ENCODE data around the gene CENPB.

CENPB gene

DNA sequence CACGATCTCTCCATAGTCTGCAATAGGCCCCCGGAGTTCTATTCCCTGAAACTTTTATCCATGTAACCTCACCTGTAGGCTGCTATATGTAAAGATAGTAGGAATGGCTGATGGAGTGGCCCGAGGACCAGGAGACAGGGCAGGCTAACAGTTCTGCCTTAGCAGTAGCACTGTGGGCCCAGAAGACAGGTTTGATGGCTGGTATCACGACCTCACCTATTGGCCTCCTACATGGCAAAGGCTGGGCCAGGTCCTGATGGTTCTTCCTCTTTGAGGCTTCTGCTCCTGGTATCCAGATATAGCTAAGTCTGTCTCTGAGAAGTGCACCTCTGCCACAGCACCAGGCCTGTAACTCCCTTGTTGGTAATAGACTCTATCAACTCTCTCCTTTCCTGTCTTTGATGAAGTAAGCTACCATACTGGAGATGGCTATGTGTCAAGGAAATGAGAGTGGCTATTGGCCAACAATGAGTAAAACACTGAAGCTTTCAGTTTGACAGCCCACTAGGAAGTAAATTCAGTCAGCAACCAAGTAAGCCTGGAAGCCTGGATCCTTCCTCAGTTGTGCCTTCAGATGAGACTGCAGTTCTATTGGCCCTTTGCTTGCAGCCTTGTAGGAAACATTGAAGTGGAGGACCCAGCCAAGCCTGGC lies 11.0 kb downstream of the CENPB start:
- Histone ChIP-seq H2AFZ (no peak overlapping the region), H3K9ac (no peak overlapping the region), H3K4me3 (ENCODE audit: low read depth, low read length) (no peak overlapping the region), H3K27me3 (ENCODE audit: control insufficient read depth, insufficient read depth, low read length) (no peaks in the 10 kb centered on the region), H3K4me1 (peaks cover 8% of the 10 kb centered on the region), H3K79me2 (no peaks in the 10 kb centered on the region), H3K9me3 (ENCODE audit: control insufficient read depth, low read length) (no peaks in the 10 kb centered on the region), H3K27ac (no peak overlapping the region), H3K36me3 (ENCODE audit: control insufficient read depth, insufficient read depth, low read length) (no peaks in the 10 kb centered on the region), H3K4me2 (ENCODE audit: low read length) (no peak overlapping the region)
- TF ChIP-seq, protein P1, sequence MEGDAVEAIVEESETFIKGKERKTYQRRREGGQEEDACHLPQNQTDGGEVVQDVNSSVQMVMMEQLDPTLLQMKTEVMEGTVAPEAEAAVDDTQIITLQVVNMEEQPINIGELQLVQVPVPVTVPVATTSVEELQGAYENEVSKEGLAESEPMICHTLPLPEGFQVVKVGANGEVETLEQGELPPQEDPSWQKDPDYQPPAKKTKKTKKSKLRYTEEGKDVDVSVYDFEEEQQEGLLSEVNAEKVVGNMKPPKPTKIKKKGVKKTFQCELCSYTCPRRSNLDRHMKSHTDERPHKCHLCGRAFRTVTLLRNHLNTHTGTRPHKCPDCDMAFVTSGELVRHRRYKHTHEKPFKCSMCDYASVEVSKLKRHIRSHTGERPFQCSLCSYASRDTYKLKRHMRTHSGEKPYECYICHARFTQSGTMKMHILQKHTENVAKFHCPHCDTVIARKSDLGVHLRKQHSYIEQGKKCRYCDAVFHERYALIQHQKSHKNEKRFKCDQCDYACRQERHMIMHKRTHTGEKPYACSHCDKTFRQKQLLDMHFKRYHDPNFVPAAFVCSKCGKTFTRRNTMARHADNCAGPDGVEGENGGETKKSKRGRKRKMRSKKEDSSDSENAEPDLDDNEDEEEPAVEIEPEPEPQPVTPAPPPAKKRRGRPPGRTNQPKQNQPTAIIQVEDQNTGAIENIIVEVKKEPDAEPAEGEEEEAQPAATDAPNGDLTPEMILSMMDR (IDR thresholded peaks at IDR 0.05) = no peak

DNA sequence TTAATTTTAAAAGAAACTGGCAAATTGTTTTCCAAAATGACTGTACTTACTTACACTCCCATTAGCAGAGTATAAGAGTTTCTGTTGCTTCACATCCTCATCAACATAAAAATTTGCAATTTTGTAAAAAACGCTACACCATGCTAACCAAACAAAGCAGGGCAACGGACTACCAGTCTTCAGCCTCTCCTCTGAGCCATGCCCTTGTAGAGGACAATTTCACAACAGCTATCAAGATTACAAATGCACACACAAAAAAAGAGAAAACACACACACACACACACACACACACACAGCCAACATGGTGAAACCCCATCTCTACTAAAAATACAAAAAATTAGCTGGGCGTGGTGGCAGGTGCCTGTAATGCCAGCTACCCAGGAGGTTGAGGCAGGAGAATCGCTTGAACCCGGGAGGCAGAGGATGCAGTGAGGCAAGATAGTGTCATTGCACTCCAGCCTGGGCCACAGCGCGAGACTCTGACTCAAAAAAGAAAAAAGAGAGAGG lies 14.9 kb downstream of the CENPB start:
- no peak overlapping the region for H3K27ac ChIP-seq
- H3K36me3 ChIP-seq (ENCODE audit: control insufficient read depth, insufficient read depth, low read length) = no peaks in the 10 kb centered on the region
- H3K79me2 ChIP-seq = no peaks in the 10 kb centered on the region
- H3K4me3 ChIP-seq (ENCODE audit: low read depth, low read length) = no peak overlapping the region
- H3K27me3 ChIP-seq (ENCODE audit: control insufficient read depth, insufficient read depth, low read length) = no peaks in the 10 kb centered on the region
- H3K9me3 ChIP-seq (ENCODE audit: control insufficient read depth, low read length) = no peaks in the 10 kb centered on the region
- no peak overlapping the region for H3K4me2 ChIP-seq (ENCODE audit: low read length)
- H3K9ac ChIP-seq = no peak overlapping the region
- H3K4me1 ChIP-seq = no peaks in the 10 kb centered on the region
- TF ChIP-seq, protein P1 (IDR thresholded peaks at IDR 0.05) = no peak
- no peak overlapping the region for H2AFZ ChIP-seq

DNA sequence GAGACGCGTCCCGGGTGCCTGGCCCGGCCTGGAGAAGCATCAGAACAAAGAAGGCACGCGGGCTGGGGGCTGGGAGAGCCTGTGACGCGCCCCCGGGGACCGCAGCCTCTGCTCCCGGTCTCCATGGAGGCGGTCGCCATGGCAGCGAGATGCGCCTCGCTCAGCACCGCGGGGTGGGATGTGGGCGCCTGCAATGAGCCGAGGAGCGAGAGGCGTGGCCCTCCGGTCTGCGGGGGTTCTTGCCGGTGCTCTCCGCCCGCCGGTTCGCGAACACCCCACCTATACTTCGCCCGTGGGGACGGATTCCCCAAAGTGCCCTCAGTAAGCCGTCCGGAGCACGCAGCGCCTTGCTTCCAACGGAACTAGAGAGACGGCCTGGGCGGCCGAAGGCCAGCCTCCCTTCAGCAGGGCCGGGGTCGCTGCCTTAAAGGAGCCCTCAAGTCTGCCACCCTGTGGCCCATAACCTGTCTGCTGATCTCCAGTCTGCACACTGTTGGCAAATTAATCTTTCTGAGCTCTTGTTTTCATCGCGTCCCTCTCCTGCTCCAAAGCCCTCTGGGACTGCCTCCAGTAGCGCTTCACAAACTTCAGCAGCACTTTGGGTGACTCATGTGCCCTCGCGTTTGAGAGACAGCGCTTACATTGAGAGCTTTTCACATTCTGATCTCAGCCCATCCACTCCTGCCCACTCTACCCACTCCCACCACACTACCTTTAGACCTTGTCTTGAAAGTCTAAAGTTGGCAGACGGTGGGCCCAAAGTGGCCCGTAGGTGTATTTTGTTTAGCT lies 18.0 kb downstream of the CENPB start:
- no peaks in the 10 kb centered on the region for H3K79me2 ChIP-seq
- peak overlapping the region; percentile 98 for H3K4me3 ChIP-seq (ENCODE audit: low read depth, low read length)
- H3K9ac ChIP-seq = peak overlapping the region; percentile 21
- no peaks in the 10 kb centered on the region for H3K4me1 ChIP-seq
- peak overlapping the region; percentile 99 for H2AFZ ChIP-seq
- H3K27me3 ChIP-seq (ENCODE audit: control insufficient read depth, insufficient read depth, low read length) = no peaks in the 10 kb centered on the region
- no peaks in the 10 kb centered on the region for H3K9me3 ChIP-seq (ENCODE audit: control insufficient read depth, low read length)
- H3K4me2 ChIP-seq (ENCODE audit: low read length) = peak overlapping the region; percentile 99
- no peaks in the 10 kb centered on the region for H3K36me3 ChIP-seq (ENCODE audit: control insufficient read depth, insufficient read depth, low read length)
- TF ChIP-seq, protein P1 (IDR thresholded peaks at IDR 0.05) = peak; percentile 43
- H3K27ac ChIP-seq = peak overlapping the region; percentile 81

DNA sequence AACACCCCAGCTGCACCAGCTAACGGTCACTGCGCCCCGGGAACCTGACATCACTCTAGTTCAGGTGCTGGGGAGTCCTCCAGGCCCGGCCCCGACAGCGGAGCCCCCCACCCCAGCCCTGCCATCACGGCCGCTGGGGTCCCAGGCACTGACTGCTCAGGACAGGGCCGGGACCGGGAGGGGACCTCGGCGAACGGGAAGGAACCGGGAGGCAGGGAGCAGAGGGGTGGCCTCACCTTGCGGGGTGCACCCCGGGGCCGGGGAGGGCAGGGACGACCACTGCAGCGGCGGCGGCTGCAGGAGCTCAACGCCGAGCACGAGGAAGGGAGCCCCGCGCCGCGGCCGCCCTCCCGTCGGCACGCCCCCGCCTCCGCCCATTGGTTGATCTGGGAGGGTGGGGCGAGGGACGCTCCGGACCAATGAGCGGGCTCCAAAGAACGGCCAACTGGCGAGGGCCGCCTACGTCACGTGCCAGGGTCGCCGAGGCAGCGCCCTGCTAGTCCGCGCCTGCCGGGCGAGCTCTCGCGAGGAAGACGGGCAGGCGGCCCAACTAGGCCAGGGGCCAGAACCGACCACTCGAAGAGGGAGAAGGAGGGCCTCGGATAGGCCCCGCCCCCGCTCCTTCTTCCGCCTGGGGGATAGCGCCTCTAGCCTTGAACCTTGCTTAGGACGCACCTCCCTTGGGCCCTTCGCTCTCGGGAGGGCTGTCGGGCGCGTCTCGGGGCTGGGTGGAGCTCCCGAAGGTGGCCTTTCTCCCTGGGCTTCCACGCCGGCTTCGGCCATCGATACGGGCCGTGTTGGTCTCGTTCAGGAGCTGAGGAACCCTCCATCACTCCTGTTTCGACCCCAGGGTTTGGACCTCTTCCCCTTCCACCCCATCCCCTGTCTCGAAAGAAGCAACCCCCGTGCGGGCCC lies 18.9 kb downstream of the CENPB start, which contains the start of gene ADISSP:
Gene ADISSP, minus strand, starts transcription at position 327 of the 915 bp plus-strand sequence. CDS start 7,653 bp downstream, outside the sequence.
- Histone ChIP-seq H3K4me1 (no peaks in the 10 kb centered on the region), H3K4me2 (ENCODE audit: low read length) (peak within 1 kb of the TSS; percentile 99)
- TF ChIP-seq, protein P1 (IDR thresholded peaks at IDR 0.05) = peak; percentile 26

More for the DNA sequence above, 18.9 kb downstream of the CENPB start, which contains the start of gene ADISSP:
- Histone ChIP-seq H3K4me3 (ENCODE audit: low read depth, low read length) (peak within 1 kb of the TSS; percentile 98), H3K79me2 (no peaks in the 10 kb centered on the region), H3K27ac (peak within 1 kb of the TSS; percentile 81), H3K9ac (peak within 1 kb of the TSS; percentile 21), H2AFZ (peak within 1 kb of the TSS; percentile 99), H3K9me3 (ENCODE audit: control insufficient read depth, low read length) (no peaks in the 10 kb centered on the region), H3K36me3 (ENCODE audit: control insufficient read depth, insufficient read depth, low read length) (no peaks in the 10 kb centered on the region), H3K27me3 (ENCODE audit: control insufficient read depth, insufficient read depth, low read length) (no peaks in the 10 kb centered on the region)
